GM12864 (cell line): ENCODE measurements around the gene N4BP3.

Experiments used
- DNase-seq: peaks from one replicate; pipeline ENCODE4 v3.0.0-alpha.2; 2011; ENCODE audit warnings: low read depth
- H3K4me3 ChIP-seq: 2 replicates; pipeline ENCODE4 v1.5.1; 2011; ENCODE audit warnings: mild to moderate bottlenecking, low read depth, low read length, control low read depth
- CTCF ChIP-seq: IDR thresholded peaks from 2 replicates; pipeline ENCODE4 v1.5.1; 2011; ENCODE audit warnings: low read depth, mild to moderate bottlenecking, moderate library complexity, low read length, control low read depth, inconsistent platforms; ENCODE audit errors: missing control alignments

N4BP3 gene

DNA sequence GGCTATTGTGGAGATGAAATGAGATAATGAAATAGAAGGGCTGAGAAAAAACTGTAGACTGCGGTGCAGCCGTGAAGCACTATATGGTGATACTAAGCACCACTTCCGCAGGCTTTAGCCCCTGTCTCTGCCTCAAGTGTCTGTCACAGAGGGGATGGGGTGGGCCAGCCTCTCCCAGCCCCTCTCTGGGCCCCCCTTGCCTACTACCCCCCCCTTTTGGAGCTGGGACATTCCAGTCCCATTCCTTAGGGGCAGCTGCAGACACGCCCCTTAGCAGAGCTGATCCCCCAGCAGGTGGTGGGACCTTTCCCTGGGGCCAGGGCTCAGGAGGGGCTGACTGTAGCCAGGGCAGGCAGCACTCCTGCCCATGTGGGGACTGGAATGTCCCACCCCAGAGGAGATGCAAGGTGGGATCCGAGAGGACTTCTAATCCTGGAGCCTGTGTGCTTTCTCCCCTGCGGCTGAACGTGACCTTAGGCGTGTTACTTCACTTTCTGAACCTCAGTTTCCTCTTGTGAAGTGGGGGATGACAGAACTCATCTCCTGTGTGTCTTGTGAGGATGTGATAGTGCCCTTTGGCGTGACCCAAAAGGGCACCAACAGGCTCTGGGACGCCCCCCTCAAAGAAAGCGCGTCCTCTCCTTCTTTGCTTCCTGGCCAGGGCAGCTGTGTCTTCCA is 1.9 kb downstream of the N4BP3 start:
- no peak for DNase-seq
- H3K4me3 ChIP-seq: peak overlapping the region; percentile 90
- no peak for TF ChIP-seq CTCF

- no peak for DNase-seq
- H3K4me3 ChIP-seq: peak overlapping the region; percentile 90
- no peak for TF ChIP-seq CTCF
These were observed 2.4 kb downstream of the N4BP3 start for GRCh38 chr5:178115814-178116142.

GRCh38 chr5:178116143-178116885 is 3.0 kb downstream of the N4BP3 start:
- no peak for TF ChIP-seq CTCF
- DNase-seq: no peak
- peak overlapping the region; percentile 90 for H3K4me3 ChIP-seq

GRCh38 chr5:178117923-178118701 is 4.8 kb downstream of the N4BP3 start:
- H3K4me3 ChIP-seq: peak overlapping the region; percentile 38
- no peak for TF ChIP-seq CTCF

GRCh38 chr5:178119915-178120606 is 6.7 kb downstream of the N4BP3 start:
- no peak for TF ChIP-seq CTCF
- no peak overlapping the region for H3K4me3 ChIP-seq
- no peak for DNase-seq

More at GRCh38 chr5:178117923-178118701, 4.8 kb downstream of the N4BP3 start:
- DNase-seq: no peak

- DNase-seq: peak; percentile 84
- no peak overlapping the region for H3K4me3 ChIP-seq
- peak; percentile 88 for TF ChIP-seq CTCF
These were observed 7.5 kb downstream of the N4BP3 start for GRCh38 chr5:178120607-178121357.
